Ishikawa (cell line): ENCODE data around the gene UVSSA.

Experiments
- FOXM1 ChIP-seq: IDR thresholded peaks from 2 replicates; pipeline ENCODE4 v1.6.1; 2012; ENCODE audit warnings: low read depth, borderline replicate concordance
- RAD21 ChIP-seq: IDR thresholded peaks from 2 replicates; pipeline ENCODE4 v1.6.1; 2012; ENCODE audit warnings: low read depth
- TCF12 ChIP-seq: IDR thresholded peaks from 2 replicates; pipeline ENCODE4 v1.6.1; 2012; ENCODE audit warnings: low read depth
- TF ChIP-seq, protein P1 (sequence below): IDR thresholded peaks from 2 replicates; pipeline ENCODE4 v1.6.1; 2012; ENCODE audit warnings: low read depth, mild to moderate bottlenecking

DNA sequence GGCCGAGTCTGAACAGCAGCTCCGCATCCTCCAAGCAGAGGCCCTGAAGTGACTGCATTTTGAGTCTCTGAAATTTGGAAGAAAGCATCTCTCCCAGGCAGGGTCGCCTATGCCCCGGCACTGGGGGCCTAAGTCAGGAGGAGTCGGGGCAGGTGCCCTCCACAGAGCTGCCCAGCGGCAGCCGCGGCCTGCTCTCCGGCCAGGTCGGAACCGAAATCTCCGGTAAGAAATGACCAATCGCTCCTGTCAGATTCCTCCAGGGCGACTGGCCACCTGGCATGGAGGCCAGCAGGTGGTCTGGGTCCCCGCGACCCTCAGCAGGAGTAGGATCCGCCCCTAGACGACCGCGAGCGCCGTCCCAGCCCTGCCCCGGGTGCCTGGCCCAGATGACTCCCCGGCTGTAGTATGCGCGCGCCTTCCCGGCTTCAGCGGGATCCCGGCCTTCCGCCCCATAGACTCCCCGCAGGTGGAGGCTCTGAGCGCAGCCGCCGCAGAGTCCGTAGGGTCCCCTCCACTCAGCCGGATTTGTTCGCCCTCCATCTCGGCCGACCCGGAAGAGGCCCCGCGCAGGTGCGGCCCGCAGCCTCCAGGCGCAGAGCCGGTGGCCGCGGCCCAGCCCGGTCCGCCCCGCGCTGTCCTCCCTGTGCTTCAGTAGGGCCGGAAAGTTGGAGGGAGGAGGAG, 57.7 kb downstream of the UVSSA start:
- TF ChIP-seq, protein P1, sequence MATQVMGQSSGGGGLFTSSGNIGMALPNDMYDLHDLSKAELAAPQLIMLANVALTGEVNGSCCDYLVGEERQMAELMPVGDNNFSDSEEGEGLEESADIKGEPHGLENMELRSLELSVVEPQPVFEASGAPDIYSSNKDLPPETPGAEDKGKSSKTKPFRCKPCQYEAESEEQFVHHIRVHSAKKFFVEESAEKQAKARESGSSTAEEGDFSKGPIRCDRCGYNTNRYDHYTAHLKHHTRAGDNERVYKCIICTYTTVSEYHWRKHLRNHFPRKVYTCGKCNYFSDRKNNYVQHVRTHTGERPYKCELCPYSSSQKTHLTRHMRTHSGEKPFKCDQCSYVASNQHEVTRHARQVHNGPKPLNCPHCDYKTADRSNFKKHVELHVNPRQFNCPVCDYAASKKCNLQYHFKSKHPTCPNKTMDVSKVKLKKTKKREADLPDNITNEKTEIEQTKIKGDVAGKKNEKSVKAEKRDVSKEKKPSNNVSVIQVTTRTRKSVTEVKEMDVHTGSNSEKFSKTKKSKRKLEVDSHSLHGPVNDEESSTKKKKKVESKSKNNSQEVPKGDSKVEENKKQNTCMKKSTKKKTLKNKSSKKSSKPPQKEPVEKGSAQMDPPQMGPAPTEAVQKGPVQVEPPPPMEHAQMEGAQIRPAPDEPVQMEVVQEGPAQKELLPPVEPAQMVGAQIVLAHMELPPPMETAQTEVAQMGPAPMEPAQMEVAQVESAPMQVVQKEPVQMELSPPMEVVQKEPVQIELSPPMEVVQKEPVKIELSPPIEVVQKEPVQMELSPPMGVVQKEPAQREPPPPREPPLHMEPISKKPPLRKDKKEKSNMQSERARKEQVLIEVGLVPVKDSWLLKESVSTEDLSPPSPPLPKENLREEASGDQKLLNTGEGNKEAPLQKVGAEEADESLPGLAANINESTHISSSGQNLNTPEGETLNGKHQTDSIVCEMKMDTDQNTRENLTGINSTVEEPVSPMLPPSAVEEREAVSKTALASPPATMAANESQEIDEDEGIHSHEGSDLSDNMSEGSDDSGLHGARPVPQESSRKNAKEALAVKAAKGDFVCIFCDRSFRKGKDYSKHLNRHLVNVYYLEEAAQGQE = no peak
- TF ChIP-seq FOXM1 = no peak
- no peak for TF ChIP-seq RAD21
- no peak for TF ChIP-seq TCF12
